GM13976 (cell line): ENCODE results near the gene TNPO1.

Experiments
- DNase-seq: peaks from one replicate; pipeline ENCODE4 v3.0.0; 2012; ENCODE audit warnings: low spot score
- in situ Hi-C: fragments of 300-500 bp; cut with MboI; formaldehyde crosslinking; loops from one replicate; pipeline ENCODE4 v1.12.0; 2022; ENCODE audit warnings: low sequenced_read_pairs, mixed read lengths, inconsistent platforms; ENCODE audit not compliant: unreplicated experiment
- TF ChIP-seq, protein P1 (sequence below): IDR thresholded peaks from 2 replicates; pipeline ENCODE4 v1.5.1; 2012; ENCODE audit warnings: borderline replicate concordance, mild to moderate bottlenecking; ENCODE audit not compliant: insufficient read depth; ENCODE audit errors: extremely low read depth, missing control alignments, control extremely low read depth

TNPO1 gene

GRCh38 chr5:72854419-72854818 is 38.0 kb downstream of the TNPO1 start:
- in situ Hi-C loops: no loop called here
- no peak for DNase-seq
- TF ChIP-seq, protein P1, sequence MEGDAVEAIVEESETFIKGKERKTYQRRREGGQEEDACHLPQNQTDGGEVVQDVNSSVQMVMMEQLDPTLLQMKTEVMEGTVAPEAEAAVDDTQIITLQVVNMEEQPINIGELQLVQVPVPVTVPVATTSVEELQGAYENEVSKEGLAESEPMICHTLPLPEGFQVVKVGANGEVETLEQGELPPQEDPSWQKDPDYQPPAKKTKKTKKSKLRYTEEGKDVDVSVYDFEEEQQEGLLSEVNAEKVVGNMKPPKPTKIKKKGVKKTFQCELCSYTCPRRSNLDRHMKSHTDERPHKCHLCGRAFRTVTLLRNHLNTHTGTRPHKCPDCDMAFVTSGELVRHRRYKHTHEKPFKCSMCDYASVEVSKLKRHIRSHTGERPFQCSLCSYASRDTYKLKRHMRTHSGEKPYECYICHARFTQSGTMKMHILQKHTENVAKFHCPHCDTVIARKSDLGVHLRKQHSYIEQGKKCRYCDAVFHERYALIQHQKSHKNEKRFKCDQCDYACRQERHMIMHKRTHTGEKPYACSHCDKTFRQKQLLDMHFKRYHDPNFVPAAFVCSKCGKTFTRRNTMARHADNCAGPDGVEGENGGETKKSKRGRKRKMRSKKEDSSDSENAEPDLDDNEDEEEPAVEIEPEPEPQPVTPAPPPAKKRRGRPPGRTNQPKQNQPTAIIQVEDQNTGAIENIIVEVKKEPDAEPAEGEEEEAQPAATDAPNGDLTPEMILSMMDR: no peak

GRCh38 chr5:72855821-72856220 is 39.4 kb downstream of the TNPO1 start:
- in situ Hi-C loops: no loop called here
- DNase-seq: no peak
- TF ChIP-seq, protein P1: no peak

DNA sequence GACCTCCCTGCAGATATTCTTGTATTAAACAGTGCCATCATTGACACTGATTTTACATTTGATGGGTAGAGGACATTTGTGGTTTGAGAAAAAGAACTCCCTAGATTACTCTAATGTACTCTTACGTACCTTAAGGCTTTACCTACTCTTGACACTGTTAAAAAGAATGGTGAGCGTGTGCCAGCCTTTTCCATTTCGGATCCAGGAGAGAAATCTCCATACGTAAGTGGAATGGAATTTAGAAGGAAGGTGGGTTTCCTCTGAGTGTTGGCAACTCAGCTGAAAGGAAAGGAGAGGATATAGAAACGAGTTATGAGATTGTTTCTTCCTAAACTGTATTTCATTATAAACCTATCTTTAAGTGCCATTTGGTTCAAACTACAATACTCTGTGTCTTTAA is 40.9 kb downstream of the TNPO1 start:
- DNase-seq: no peak
- in situ Hi-C loops: no loop called here
- TF ChIP-seq, protein P1: no peak

GRCh38 chr5:72859127-72859526 is 42.7 kb downstream of the TNPO1 start:
- TF ChIP-seq, protein P1: no peak
- no peak for DNase-seq
- in situ Hi-C loops: no loop called here

DNA sequence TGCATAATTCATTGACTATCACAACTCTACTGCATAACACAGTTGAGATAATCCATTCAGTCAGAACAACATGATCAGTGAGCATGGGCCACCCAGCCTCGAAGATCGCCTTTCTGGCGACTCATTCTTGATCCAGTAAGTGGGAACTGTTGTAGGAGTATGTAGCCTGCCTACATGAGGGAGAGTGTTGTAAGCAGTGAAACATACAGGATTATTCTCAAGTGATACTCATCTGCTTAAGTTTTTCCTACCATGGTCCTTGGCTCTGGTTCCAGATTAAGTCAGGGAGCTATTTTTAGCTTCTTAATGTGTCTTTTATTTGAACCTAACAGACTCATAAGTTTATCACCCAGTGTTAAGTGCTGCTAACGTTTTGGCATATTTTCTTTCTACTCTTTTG is 44.0 kb downstream of the TNPO1 start:
- in situ Hi-C loops: no loop called here
- TF ChIP-seq, protein P1: no peak
- no peak for DNase-seq

GRCh38 chr5:72871366-72872024 is 55.0 kb downstream of the TNPO1 start:
- TF ChIP-seq, protein P1: no peak
- no peak for DNase-seq
- in situ Hi-C loops: no loop called here
